Fibroblast of pulmonary artery (primary cell): ENCODE measurements around the gene MYMK.

Experiments used
- DNase-seq: peaks from one replicate; pipeline ENCODE4 v3.0.0-alpha.2; 2010; ENCODE audit warnings: low read depth
- H3K4me3 ChIP-seq: replicated peaks from 2 replicates; pipeline ENCODE4 v1.5.1; 2011; ENCODE audit warnings: low read depth, mild to moderate bottlenecking, control low read depth, low read length, moderate library complexity
- TF ChIP-seq, protein P1 (sequence below): IDR thresholded peaks from 2 replicates; pipeline ENCODE4 v1.5.1; 2011; ENCODE audit warnings: mild to moderate bottlenecking, control low read depth, low read length, inconsistent platforms; ENCODE audit errors: missing control alignments

The MYMK gene

DNA sequence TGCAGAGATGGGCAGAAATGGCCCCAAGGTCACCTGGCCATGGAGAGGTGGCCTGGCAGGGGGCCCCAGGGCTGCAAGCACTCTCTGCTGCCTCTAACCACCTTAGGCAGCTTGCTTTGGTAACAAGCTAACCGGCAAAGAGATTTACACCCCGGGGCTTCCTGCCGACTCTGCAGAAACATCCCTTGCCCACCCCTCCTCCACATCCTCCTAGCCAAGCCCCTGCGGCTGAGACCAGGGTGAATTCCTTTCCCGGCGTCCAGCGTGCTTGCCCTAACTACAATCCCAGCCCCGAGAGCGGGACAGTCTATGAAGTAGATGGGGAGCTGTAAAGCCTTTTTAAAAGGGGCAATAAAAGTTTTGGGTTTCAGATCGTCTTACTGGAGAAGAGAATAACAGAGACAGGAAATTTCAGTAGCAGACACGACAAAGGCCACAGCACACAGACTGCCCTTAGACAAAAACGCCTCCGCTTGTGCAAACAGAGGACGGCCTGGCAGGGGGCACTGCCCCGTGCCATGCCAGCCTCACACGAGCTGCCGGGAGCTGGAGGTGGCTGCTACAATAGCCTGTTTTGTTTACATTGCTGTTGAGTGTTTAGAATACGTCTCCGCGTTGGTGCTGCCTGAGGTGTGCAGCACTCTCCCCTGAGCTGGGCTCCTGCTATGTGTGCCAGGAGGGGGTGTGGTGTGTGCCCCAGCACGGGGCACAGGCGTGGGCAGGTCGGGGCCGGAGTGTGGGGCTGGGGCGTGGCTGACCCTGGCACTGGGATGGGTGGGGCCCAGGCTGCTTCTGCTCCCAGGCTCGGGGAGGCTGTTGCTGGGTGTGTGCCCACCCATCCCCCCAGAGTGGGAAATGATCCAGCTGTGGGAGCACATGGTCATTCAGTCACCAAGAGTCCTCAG, 15.3 kb downstream of the MYMK start:
- TF ChIP-seq, protein P1, sequence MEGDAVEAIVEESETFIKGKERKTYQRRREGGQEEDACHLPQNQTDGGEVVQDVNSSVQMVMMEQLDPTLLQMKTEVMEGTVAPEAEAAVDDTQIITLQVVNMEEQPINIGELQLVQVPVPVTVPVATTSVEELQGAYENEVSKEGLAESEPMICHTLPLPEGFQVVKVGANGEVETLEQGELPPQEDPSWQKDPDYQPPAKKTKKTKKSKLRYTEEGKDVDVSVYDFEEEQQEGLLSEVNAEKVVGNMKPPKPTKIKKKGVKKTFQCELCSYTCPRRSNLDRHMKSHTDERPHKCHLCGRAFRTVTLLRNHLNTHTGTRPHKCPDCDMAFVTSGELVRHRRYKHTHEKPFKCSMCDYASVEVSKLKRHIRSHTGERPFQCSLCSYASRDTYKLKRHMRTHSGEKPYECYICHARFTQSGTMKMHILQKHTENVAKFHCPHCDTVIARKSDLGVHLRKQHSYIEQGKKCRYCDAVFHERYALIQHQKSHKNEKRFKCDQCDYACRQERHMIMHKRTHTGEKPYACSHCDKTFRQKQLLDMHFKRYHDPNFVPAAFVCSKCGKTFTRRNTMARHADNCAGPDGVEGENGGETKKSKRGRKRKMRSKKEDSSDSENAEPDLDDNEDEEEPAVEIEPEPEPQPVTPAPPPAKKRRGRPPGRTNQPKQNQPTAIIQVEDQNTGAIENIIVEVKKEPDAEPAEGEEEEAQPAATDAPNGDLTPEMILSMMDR, result no peak
- DNase-seq, result no peak
- no peak overlapping the region for H3K4me3 ChIP-seq

DNA sequence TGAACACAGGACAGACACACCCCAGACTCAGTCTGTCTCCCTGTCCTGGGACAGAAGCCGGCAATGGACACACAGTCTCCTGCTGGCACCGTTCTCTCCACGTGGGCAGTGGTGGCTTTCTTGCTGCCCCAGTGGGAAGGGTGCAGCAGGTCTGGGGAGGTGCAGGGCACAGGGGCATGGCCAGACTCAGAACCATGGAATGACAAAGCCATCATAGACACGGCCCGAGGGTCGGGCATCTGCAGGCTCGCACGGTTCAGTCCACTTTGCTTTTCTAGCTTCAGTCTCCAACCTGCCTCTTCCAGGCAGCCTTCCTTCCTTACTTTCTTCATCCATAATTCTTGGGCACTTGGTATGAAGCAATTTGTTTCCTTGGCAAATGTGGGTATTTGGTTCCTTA, 16.7 kb downstream of the MYMK start:
- no peak for DNase-seq
- TF ChIP-seq, protein P1, result no peak
- H3K4me3 ChIP-seq, result no peak overlapping the region

DNA sequence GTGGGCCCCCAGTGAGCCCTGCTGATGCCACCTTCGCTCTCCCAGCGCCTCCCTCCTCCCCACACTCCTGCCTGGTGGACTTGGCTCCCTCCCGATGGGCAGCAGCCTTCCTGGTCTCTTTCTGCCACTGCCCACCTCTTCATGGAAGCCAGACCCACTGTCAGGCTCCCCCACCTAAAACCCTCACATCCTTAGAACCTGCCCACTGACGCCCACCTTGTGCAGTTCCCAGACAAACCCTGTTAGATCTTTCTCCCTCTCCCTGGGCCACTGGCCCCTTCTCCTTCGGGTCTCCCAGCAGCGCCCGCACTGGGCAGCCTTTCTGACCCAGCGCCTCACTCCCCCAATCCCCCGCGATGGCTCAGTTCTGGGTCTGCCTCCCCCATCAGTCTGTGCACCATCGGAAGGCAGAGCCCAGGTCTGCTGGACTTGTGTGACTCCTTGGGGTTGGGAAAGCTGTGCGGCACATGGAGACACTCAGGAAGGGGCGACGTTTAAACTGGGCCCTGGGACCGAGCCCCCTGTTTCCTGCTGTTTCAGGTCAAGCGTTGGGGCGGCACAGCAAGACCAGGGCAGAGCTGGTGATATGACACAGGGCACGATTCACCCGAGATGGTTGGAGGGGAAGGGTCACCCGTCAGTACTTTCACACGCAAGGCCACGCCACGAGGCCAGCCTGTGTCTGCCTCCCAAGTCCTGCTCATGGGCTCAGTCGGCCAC, 17.4 kb downstream of the MYMK start:
- DNase-seq, result no peak
- H3K4me3 ChIP-seq, result no peak overlapping the region
- TF ChIP-seq, protein P1, result no peak

DNA sequence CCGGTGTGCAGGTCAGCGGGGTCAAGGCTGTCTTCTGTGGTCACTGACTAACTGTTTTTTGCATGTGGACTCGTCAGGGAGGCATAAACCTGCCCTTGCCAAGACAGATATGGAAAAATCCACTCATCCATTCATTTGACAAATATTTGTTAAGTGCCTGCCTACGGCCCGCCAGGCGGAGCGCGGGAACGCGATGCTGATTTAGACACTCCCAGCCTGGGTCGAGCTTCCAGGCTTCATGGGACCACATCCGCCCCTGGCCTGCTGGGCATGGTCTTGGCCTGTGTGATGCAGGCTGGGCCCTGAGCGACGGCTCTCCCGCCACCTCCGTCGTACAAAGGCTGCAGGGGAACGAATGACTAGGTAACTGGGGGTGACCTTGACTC, 18.1 kb downstream of the MYMK start:
- TF ChIP-seq, protein P1, result peak; percentile 11
- H3K4me3 ChIP-seq, result no peak overlapping the region
- DNase-seq, result peak; percentile 73

DNA sequence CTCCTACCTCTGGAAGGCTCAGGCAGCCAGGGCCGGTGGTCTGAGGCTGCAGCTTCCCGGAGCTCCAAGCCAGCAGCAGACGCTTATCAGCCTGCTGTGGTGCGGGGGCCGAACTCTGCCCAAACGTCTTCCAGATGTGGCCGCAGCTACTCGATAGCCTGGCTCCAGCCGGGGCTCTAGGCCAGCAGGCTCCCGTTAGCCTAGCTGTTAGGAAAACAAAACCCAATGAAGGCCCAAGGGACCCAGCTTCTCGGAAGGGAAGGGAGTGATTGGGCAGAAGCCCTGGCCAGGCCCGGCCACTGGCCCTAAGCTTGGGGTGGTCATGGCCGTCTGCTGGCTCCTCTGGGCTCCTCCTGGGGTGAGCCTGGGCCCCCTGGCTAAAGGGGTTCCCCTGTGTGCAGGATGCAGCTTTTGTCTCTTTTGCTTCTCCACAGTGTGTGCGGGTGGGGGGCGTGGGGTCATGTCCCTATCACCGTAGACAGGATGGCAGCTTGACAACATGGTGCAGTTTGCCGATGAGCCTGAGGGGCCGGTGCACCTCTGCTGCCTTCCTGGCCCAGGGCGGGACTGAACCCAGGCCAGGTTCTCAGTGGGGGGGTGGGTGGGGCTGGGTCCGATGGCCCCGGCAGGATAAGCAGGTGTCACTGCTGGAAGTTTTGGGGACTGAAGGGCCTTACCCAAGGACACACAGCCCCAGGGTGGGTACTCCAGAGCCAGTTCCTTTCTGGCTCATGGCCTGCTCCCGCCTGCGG, 18.7 kb downstream of the MYMK start:
- TF ChIP-seq, protein P1, result no peak
- DNase-seq, result peak; percentile 78
- H3K4me3 ChIP-seq, result no peak overlapping the region

DNA sequence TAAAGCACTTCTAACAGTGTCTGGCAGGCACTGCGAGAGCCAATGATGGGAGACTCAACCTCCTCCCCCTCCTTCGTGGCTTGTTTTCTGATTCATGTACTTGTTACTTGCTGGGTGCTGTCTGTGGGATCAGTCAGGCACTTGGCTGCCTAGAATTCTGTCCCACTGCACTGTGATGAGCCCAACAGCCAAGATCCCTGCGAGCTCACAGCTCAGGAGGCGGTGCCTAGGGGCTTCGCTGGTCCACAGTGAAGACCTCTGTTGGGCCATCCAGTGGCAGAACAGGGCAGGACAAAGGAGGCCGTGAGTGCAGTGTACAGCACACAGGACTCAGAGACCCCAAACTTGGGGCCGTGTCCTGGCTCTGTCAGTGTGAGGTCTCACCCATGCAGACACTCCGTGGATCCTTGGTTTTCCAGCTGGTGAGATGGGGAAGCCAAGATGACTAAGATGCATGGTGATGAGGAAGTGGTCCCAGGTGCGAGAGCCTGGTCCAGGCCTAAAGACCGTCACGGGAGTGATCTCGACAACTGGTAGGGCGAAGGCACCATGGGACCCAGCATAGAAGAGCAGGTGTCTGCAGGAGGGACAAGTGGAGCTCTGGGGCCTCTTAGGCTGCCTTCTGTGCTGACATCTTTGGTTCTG, 19.5 kb downstream of the MYMK start:
- no peak for DNase-seq
- TF ChIP-seq, protein P1, result no peak
- no peak overlapping the region for H3K4me3 ChIP-seq
